ENCODE data around the gene TKFC.

- TF ChIP-seq, protein P1, sequence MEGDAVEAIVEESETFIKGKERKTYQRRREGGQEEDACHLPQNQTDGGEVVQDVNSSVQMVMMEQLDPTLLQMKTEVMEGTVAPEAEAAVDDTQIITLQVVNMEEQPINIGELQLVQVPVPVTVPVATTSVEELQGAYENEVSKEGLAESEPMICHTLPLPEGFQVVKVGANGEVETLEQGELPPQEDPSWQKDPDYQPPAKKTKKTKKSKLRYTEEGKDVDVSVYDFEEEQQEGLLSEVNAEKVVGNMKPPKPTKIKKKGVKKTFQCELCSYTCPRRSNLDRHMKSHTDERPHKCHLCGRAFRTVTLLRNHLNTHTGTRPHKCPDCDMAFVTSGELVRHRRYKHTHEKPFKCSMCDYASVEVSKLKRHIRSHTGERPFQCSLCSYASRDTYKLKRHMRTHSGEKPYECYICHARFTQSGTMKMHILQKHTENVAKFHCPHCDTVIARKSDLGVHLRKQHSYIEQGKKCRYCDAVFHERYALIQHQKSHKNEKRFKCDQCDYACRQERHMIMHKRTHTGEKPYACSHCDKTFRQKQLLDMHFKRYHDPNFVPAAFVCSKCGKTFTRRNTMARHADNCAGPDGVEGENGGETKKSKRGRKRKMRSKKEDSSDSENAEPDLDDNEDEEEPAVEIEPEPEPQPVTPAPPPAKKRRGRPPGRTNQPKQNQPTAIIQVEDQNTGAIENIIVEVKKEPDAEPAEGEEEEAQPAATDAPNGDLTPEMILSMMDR (IDR thresholded peaks at IDR 0.05), result no peak
- TF ChIP-seq POLR2A (IDR thresholded peaks at IDR 0.05), result no peak
Measured at GRCh38 chr11:61357233-61357893, 24.3 kb downstream of the TKFC start.

All from right lobe of liver (tissue), 4 donors.